ENCODE results near the gene TBXT. TPM values are rescaled to one million over a fixed set of nuclear protein-coding genes. Genes with fewer than 3 reads are reported as not detected.

TBXT gene
- total and polyA plus RNA-seq, 12 donors: not detected

DNA sequence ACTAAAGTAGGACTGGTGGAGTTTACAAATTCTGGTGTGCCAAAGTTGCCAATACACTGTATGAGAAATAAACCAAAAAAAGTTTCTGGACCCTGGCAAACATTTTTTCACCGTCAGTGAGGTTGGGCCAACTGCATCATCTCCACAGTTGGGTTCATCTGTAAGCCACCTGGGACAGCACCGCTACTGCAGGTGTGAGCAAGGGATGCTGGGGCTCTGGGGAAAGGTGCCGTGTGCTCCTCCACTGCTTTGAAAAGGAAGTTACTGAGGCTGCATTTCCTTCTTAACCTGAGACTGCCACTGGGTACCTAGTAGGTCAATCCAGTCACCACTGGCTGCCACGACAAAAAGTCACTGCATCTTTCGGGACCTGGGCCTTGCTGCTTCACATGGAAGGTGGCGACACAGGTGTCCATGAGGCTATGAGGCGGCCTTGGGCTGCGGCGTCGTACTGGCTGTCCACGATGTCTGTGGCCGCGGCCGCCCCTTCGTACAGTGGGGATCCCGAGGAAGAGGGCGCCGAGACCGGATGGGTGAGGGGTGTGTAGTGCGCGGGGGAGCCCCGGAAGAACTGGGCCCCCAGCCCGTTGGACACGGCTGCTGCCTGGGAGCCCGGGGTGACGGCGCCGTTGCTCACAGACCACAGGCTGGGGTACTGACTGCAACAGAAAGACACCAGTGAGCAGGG, 9.6 kb downstream of the TBXT start:
- Histone ChIP-seq H3K36me3 (replicated peaks in 1 of 2) (no peaks in the 10 kb centered on the region), H3K27me3 (peaks cover 3% of the 10 kb centered on the region), H3K27ac (no peak overlapping the region), H3K9me3 (replicated peaks in 1 of 3) (no peaks in the 10 kb centered on the region), H3K4me3 (no peak overlapping the region), H3K4me1 (replicated peaks in 1 of 2) (no peaks in the 10 kb centered on the region)
- WGBS, 4 donors: 76 to 84% (median 82%) methylated on average over 12 to 28 of the region's 28 CpGs
- TF ChIP-seq POLR2A (IDR thresholded peaks at IDR 0.05) (no peak), CTCF (IDR thresholded peaks at IDR 0.05) (no peak)
- intact Hi-C loops (cut with DNase I): no loop called here
- DNase-seq: no peak

- intact Hi-C loops (cut with DNase I): no loop called here
- H3K4me3 ChIP-seq: no peak overlapping the region
- H3K4me1 ChIP-seq (replicated peaks in 1 of 2): no peaks in the 10 kb centered on the region
- no peaks in the 10 kb centered on the region for H3K36me3 ChIP-seq (replicated peaks in 1 of 2)
- no peak overlapping the region for H3K27ac ChIP-seq
- H3K27me3 ChIP-seq: no peaks in the 10 kb centered on the region
- WGBS, 4 donors: 41 to 49% (median 42%) methylated on average over 7 of the region's 7 CpGs
- no peak for DNase-seq
- H3K9me3 ChIP-seq (replicated peaks in 1 of 3): no peaks in the 10 kb centered on the region
- TF ChIP-seq POLR2A (IDR thresholded peaks at IDR 0.05) (no peak), CTCF (IDR thresholded peaks at IDR 0.05) (peak in 2 of 6 experiments; percentile 9 to 31)
Measured at GRCh38 chr6:166156942-166157341, 10.7 kb downstream of the TBXT start.

- Histone ChIP-seq H3K36me3 (replicated peaks in 1 of 2) (no peaks in the 10 kb centered on the region), H3K27ac (no peak overlapping the region), H3K27me3 (peaks cover 1% of the 10 kb centered on the region), H3K4me1 (replicated peaks in 1 of 2) (no peaks in the 10 kb centered on the region), H3K9me3 (replicated peaks in 1 of 3) (peaks cover 0 to 11% (median 0%) of the 10 kb centered on the region in 3 donors), H3K4me3 (no peak overlapping the region)
- intact Hi-C loops (cut with DNase I): no loop called here
- TF ChIP-seq POLR2A (IDR thresholded peaks at IDR 0.05) (no peak), CTCF (IDR thresholded peaks at IDR 0.05) (no peak)
- DNase-seq: no peak
- 71 to 89% (median 80%) methylated on average over 5 of the region's 5 CpGs for WGBS, 4 donors
Measured at GRCh38 chr6:166153966-166154365, 13.7 kb downstream of the TBXT start.

DNA sequence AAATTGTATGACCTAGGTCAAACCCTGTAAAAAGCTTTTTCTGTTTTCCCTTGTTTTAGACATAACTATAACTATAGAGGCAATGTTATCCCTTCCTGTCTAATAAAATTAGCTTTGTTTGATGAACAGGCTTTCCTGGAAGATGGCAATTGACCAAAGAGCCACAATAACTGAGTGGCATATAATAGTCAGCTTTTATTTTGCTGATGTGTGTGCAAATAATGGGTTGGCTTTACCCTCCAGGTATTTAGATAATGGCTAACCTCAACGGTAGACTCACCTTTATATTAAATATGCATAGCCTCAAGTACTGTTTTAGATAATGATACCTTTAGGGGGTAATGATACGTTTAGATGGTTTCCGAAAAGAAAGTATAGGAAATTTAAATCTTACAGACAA, 15.0 kb downstream of the TBXT start:
- Histone ChIP-seq H3K27me3 (peaks cover 4% of the 10 kb centered on the region), H3K27ac (no peak overlapping the region), H3K4me1 (replicated peaks in 1 of 2) (no peaks in the 10 kb centered on the region), H3K9me3 (replicated peaks in 1 of 3) (peaks cover 0 to 11% (median 0%) of the 10 kb centered on the region in 3 donors), H3K4me3 (no peak overlapping the region), H3K36me3 (replicated peaks in 1 of 2) (no peaks in the 10 kb centered on the region)
- DNase-seq: no peak
- no peak for TF ChIP-seq POLR2A (IDR thresholded peaks at IDR 0.05)
- TF ChIP-seq CTCF (IDR thresholded peaks at IDR 0.05): no peak
- intact Hi-C loops (cut with DNase I): no loop called here
- 65 to 83% (median 75%) methylated on average over 3 of the region's 3 CpGs for WGBS, 4 donors

Data from adrenal gland (tissue), 12 donors.